GM19043 (cell line): Measurements from ENCODE around the gene CNNM2.
"Not testable (repeated sequence)": the region's sequence is repeated elsewhere in the genome, so short reads cannot be mapped to it uniquely, and the experiment has no call there.

Experiments
- ATAC-seq: cut with Tn5 transposase; IDR thresholded peaks from one replicate; pipeline ENCODE4 v1.9.1; 2021; ENCODE audit warnings: low read depth; ENCODE audit not compliant: unreplicated experiment

Gene CNNM2

GRCh38 chr10:102964713-102965112 is 46.6 kb downstream of the CNNM2 start:
- no peak for ATAC-seq

- no peak for ATAC-seq
Observed at GRCh38 chr10:102965311-102965851, 47.3 kb downstream of the CNNM2 start.

DNA sequence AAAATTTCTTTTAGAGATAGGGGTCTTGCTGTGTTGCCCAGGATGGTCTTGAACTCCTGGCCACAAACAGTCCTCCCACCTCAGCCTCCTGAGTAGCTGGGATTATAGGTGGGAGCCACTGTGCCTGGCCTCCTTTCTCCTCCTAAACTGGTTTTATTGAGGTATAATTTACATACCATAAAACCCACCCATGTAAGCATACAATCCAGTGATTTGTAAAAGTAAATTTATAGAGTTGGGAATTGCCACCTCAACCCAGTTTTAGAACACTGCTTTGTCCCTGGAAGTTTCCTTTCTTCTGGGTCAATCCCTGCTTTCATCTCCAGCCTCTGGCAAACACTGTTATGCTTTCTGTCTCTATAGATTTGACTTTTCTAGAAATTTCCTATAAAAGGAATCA is 49.0 kb downstream of the CNNM2 start:
- no peak for ATAC-seq

- ATAC-seq: no peak
Observed at GRCh38 chr10:102970562-102971340, 52.7 kb downstream of the CNNM2 start.

DNA sequence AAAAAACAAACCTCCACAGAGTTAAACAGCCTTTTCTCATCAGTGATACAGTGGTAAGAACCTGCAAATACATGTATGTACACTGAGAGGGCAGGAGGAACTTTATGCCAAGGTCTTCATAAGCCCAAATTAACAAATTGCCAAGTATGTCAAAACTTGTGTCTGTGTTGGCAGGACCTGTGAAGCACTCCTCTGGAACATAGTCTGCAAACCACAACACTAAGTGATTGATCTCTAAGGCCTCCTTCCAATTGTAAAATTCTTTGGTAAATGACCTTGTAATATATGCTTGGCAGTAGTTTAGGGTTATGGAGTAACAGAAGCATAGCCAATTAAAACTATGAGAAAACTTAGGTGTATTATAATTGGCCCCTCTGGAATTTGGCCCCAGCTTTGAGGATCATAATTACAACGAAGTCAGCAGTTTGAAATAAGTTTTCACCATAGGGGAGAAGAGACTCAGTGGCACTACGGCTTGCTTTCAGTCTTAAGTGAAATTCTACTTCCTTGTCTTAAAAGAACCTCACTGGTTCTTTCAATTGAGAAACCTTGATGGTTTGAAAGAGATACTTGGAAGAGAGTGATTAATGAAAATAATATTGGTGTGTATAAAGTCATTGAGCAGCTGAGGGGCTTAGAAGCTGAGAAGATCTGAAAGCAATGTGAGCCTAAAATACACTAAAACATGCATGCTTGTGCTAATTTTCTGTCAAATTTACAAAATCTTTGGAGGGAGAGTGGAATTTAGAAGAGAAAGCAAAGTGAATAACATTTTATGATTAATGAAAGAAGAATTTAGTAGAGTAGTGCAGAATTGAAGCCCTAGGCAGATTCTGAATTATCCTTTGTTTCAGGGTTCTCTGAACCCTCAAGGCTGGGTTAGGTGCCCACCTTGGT is 57.6 kb downstream of the CNNM2 start:
- ATAC-seq: no peak

DNA sequence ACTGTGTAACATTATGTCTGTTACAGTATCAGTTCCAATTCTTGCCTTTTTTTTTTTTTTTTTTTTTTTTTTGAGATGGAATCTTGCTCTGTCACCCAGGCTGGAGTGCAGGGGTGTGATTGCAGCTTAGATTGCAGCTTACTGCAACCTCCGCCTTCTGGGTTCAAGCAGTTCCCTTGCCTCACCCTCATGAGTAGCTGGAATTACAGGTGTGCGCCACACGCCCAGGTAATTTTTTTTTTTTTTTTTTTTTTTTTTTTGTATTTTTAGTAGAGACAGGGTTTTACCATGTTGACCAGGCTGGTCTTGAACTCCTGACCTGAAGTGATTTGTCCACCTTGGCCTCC is 58.3 kb downstream of the CNNM2 start:
- not testable (repeated sequence) for ATAC-seq

DNA sequence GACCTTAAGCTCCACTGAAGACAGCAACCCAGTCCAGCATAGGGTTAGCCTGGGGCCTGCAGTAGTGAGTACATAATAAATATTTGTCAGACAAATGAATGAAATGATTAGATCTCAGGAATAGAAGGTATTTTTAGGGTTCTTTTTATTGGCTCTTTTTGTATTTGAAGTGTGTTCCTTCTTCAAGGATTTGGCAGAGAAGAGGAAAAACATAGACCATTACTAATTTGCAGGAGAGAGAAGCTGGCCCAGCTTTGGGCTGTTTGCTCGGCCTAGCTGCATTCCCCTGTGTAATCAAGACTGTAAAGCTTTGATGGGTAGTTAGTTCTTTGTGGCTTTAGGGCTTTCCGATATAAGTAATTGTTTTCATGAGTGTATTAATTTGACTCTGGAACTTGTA is 64.2 kb downstream of the CNNM2 start:
- no peak for ATAC-seq

DNA sequence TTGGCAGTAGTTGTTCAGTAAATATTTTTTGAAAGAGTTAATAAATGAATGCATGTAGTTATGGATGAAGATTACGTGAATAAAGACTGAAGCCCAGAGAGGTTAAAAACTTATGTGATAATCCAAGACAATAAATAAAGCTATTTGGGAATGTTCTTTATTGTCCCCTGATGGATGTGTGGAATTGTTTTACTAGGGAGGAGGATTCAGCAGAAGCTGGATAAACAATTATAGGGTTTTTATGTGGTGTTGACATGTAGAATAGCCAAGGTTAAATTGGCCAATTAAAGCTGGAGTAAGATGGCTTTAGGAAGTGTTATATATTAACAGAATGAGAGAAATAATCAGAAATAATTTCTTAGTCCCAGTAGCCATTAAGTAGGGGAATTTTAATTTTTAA is 66.0 kb downstream of the CNNM2 start:
- ATAC-seq: no peak

DNA sequence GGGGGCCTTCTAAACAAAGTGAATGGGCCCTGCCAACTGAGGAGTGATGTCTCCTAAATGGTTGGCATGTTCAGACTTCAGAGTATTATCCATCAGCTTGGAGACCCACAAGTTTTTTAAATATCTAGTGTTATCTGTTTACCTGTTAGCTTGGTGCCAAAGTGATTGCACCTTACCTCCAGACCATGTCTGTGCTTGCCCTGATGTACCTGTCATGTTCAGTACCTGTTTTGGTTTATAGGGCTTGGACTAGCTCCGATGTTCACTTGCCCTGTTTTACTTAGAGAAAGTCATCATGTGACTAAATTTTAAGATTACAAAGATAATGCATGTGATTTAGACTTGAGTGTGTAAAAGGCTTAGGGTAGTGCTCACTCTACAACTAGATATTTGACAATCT is 67.7 kb downstream of the CNNM2 start:
- no peak for ATAC-seq

GRCh38 chr10:102988404-102989314 is 70.6 kb downstream of the CNNM2 start:
- ATAC-seq: no peak

DNA sequence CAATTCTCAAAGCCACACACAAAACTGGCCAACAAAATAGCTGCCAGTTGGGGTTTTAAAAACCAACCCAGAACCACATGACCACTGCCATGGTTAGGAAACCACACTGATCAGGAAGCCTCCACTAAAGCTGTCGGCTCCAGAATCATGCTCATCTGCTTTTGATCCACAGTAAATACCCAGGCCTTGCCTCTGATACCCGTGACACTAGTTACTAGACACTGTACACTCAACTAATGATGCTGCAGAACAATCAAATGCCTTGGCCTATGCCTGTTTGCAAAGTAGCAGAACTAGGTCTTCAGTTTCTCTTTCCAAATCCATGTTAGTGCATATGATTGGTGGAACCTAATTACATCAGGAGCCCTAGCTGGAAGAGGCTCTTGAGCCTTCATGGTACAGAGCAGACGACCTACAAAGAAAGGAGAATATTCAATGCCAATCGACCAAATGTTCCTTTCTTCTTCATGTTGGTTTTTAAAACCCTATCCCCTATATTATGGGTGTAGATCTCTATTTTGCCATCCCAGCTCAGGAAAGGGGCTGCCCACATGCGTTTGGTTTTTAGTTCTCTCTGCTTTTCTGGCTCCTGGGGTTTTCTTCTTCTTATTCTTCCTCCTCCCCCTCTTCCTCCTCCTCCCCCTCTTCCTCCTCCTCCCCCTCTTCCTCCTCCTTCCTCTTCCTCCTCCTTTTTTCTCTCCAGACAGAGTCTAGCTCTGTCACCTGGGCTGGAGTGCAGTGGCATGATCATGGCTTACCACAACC is 76.6 kb downstream of the CNNM2 start:
- no peak for ATAC-seq

GRCh38 chr10:102996876-102997275 is 78.8 kb downstream of the CNNM2 start:
- ATAC-seq: no peak

DNA sequence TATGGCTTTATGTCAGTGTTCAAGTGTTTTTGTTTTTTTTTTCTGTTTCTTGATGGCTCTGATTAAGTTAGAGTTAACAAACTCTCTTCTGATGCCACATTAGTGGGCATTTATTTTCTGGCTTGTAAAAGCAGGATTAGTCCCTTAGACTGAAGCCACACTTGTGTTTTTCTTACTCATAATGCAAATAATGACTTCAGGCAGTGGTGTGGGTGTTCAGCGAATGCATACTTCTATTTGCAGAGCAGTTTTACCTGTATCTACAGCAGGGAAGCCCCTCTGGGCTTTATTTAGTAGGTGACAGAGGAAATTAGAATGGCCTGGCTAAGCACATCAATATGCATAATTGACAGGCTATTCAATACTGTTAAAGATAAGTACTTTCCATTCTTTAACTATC is 79.9 kb downstream of the CNNM2 start:
- ATAC-seq: no peak

DNA sequence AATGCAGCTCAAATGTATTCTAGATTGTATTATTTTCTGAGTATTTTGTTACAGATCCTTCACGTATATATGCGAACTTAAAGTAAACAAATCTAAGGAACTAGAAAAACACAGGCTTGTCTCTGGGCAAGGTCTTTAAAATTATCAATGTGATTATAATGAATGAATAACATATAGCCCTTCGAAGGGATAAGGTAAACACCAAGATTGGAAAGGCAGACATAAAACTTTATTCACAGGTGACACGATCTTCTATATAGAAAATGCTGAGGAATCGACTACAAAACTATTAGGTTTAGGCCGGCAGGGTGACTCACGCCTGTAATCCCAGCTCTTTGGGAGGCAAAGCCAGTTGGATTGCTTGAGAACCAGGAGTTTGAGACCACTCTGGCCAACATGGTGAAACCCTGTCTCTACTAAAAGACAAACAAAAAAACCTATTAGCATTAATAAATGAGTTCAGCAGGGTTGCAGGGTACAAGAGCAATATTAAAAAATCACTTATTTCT is 80.4 kb downstream of the CNNM2 start:
- ATAC-seq: no peak

DNA sequence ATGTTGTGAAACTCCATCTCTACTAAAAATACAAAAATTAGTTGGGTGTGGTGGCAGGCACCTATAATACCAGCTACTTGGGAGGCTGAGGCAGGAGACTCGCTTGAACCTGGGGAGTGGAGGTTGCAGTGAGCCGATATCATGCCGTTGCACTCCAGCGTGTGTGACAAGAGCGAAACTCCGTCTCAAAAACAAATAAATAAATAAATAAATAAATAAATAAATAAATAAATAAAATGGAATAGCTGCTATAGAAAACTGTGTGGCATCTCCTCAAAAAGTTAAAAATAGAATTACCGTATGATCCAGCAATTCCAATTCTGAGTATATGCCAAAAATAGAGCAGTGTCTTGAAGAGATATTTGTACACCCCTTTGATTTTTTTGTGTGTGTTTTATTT is 82.0 kb downstream of the CNNM2 start:
- not testable (repeated sequence) for ATAC-seq

- no peak for ATAC-seq
Observed at GRCh38 chr10:103007017-103007416, 88.9 kb downstream of the CNNM2 start.

DNA sequence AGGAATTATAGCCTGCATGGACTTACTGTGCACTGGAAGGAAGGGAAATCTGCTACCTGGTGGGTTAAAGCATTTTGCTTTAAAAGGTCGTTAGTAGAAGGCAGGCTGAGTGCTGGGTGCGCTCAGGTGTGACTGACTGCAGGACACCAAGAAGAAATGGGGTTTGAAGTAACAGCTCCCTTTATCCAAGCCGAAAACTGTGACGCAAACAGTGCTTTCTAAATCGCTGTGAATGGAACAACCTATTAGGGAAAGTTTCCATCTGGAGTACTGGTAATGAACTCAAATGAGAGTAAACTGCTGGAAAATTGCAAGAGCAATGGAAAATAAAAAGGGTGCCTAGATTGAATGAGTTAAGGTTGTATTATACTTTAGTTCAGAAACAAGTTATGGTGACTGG is 95.3 kb downstream of the CNNM2 start:
- ATAC-seq: no peak

GRCh38 chr10:103019425-103019824 is 101.3 kb downstream of the CNNM2 start:
- no peak for ATAC-seq

DNA sequence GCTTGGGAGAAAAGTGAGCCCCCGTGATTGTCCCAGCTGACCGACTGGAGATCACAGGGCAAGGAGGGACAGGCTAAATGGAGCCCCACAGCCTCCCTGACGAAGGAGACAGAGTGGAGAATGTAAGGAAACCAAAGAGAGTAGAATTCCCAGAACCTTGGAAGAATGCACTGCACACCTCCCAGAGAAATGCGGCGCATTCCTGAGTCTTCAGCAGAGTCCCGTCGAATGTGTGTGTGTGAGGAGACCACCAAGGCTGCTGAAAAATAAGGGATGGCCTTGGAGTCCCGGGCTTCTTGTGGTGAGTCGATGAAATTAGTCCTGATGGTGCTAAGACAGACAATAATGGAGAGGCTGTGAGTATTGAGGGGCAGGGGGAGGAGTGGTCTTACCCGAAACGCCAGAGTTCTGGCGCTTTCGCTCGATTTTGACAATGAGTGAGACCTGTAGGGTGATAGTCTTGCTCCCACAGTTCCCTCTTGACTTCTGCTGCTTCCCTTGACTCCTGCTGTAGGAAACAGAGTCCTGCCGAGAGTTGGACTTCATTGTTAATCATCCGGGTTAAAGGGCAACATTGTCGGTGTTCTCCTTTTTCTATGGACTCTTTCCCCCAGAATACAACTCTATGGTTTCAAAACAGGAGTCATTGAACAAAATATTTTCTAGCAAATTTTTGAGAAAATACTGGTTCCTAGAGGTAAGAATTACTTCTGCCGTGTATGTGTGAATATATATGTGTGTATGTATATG is 103.2 kb downstream of the CNNM2 start:
- ATAC-seq: no peak
